Vagina (tissue), 2 donors: ENCODE data around the gene LYL1. TPM values are rescaled to one million over a fixed set of nuclear protein-coding genes. Genes with fewer than 3 reads are reported as not detected.

Experiments used
- DNase-seq, 2 donors: peaks; one replicate each; pipeline ENCODE4 v3.0.0-alpha.2; 2017; ENCODE audit errors: extremely low spot score in 2 of 2
- H3K27ac ChIP-seq: fragments of 200-600 bp; sonication (generic); one replicate; pipeline ENCODE4 v1.5.1; 2019
- H3K27me3 ChIP-seq: fragments of 200-600 bp; sonication (generic); one replicate; pipeline ENCODE4 v1.5.1; 2019
- H3K36me3 ChIP-seq, 2 donors: fragments of 200-600 bp; sonication (generic); one replicate each; pipeline ENCODE4 v1.5.1; 2017 to 2019
- H3K4me1 ChIP-seq: fragments of 200-600 bp; sonication (generic); one replicate; pipeline ENCODE4 v1.5.1; 2019
- H3K4me3 ChIP-seq, 2 donors: fragments of 200-600 bp; sonication (generic); 1 replicate in 1 of 2; 2 replicates in 1 of 2; pipeline ENCODE4 v1.5.1; 2016 to 2019
- H3K9me3 ChIP-seq: fragments of 200-600 bp; sonication (generic); one replicate; pipeline ENCODE4 v1.5.1; 2019
- POLR2A ChIP-seq, 2 donors: fragments of 450-650 bp; IDR thresholded peaks; one replicate each; pipeline ENCODE4 v1.6.1; 2017; ENCODE audit warnings: antibody characterized with exemption in 2 of 2, mild to moderate bottlenecking in 2 of 2, moderate library complexity in 2 of 2
- POLR2AphosphoS5 ChIP-seq, 2 donors: sonication (generic); formaldehyde crosslinking; IDR thresholded peaks; one replicate each; pipeline ENCODE4 v1.9.0; 2017; ENCODE audit warnings: antibody characterized with exemption in 2 of 2, mild to moderate bottlenecking in 2 of 2, low read depth in 1 of 2; ENCODE audit not compliant: insufficient read depth in 1 of 2
- intact Hi-C: fragments of 100-400 bp; cut with DNase I; formaldehyde crosslinking; loops from one replicate; pipeline ENCODE4 v1.15.1; 2023
- total RNA-seq: library from RNA; depleted of rRNA; stranded (reverse); fragments of >200 nt; gene quantifications from one replicate; pipeline ENCODE4 v1.2.3, GENCODE V29; 2016
- TF ChIP-seq, protein P1 (sequence below), 3 experiments: fragments of 450-650 bp in 2 of 3; fragments of 200-600 bp in 1 of 3; sonication (generic) in 1 of 3; IDR thresholded peaks; one replicate each; pipeline ENCODE4 v1.5.1; 2017 to 2019; ENCODE audit warnings: antibody characterized with exemption in 3 of 3, mild to moderate bottlenecking in 2 of 3, moderate library complexity in 2 of 3

Gene LYL1
- total RNA-seq, 1 donor from 2014 or later = 11.5 TPM

DNA sequence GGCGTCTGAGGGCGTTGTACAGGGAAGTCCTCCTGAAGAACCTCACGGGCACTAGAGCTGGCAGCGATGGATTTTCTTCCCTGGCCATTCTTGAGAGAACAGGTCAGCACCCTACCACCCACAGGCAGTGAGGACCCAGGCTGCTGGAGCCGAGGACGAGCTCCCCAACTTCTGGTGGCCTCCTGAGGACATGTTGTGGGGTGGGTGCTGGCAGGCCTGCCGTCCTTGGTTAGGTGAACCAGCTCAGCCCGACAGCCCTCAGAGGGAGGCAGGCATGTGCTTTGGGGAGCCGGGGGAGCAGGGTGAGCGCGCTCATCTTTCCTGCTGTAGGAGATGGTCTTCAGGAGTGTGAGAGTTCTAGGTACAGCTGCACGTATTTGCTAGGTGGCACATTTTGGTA lies 15.4 kb downstream of the LYL1 start:
- no peaks in the 10 kb centered on the region for H3K27me3 ChIP-seq
- H3K27ac ChIP-seq = no peak overlapping the region
- intact Hi-C loops = no loop called here
- no peak for TF ChIP-seq POLR2A (IDR thresholded peaks at IDR 0.05)
- TF ChIP-seq, protein P1, sequence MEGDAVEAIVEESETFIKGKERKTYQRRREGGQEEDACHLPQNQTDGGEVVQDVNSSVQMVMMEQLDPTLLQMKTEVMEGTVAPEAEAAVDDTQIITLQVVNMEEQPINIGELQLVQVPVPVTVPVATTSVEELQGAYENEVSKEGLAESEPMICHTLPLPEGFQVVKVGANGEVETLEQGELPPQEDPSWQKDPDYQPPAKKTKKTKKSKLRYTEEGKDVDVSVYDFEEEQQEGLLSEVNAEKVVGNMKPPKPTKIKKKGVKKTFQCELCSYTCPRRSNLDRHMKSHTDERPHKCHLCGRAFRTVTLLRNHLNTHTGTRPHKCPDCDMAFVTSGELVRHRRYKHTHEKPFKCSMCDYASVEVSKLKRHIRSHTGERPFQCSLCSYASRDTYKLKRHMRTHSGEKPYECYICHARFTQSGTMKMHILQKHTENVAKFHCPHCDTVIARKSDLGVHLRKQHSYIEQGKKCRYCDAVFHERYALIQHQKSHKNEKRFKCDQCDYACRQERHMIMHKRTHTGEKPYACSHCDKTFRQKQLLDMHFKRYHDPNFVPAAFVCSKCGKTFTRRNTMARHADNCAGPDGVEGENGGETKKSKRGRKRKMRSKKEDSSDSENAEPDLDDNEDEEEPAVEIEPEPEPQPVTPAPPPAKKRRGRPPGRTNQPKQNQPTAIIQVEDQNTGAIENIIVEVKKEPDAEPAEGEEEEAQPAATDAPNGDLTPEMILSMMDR (IDR thresholded peaks at IDR 0.05) = no peak
- TF ChIP-seq POLR2AphosphoS5 (IDR thresholded peaks at IDR 0.05; ENCODE audit: insufficient read depth in 1 of 2, low read depth in 1 of 2) = no peak
- H3K36me3 ChIP-seq = peaks cover 0 to 23% of the 10 kb centered on the region in 2 donors
- no peaks in the 10 kb centered on the region for H3K9me3 ChIP-seq
- no peak for DNase-seq
- peaks cover 51% of the 10 kb centered on the region for H3K4me1 ChIP-seq
- H3K4me3 ChIP-seq = no peak overlapping the region

DNA sequence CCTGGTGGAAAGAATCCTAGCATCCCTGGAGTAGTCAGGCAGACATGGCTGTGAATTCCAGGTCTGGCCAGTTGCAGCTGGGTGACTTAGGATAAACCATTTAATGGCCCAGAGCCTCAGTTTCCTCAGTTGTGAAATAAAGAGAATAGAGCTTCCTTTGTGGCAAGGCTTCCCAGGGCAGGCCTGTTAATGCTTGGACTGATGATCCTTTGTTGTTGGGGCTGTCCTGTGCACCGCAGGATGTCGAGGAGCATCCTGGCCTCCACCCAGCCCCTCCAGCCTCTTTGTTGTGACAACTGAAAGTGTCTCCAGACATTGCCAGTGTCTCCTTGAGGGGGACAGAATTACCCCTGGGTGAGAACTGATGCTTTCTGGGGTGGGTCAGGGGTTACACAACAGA lies 16.3 kb downstream of the LYL1 start:
- no peaks in the 10 kb centered on the region for H3K9me3 ChIP-seq
- no peak for DNase-seq
- intact Hi-C loops = no loop called here
- peaks cover 51% of the 10 kb centered on the region for H3K4me1 ChIP-seq
- H3K27me3 ChIP-seq = no peaks in the 10 kb centered on the region
- TF ChIP-seq, protein P1 (IDR thresholded peaks at IDR 0.05) = no peak
- no peak for TF ChIP-seq POLR2A (IDR thresholded peaks at IDR 0.05)
- TF ChIP-seq POLR2AphosphoS5 (IDR thresholded peaks at IDR 0.05; ENCODE audit: insufficient read depth in 1 of 2, low read depth in 1 of 2) = no peak
- peak overlapping the region; percentile 17 for H3K27ac ChIP-seq
- peaks cover 0 to 33% of the 10 kb centered on the region in 2 donors for H3K36me3 ChIP-seq
- H3K4me3 ChIP-seq = no peak overlapping the region

DNA sequence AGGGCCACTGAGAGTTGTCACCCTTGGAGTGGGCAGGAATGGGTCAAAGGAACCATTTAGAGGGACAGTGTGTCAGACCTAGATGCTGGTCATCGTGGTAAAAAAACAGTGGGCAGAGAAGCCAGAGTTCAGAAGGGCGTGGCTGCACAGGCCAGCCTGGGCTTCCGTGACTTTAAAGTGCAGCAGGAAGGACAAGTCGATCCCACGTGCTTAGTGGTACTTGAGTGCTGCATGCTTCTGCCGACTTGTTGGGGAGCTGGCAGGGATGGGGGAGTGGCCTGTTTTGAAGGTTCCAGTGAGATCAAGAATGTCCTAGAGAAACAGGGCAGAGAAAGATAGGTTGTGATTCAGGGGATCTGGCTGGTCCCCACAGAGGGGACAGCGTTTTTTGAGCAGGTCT lies 17.0 kb downstream of the LYL1 start:
- H3K36me3 ChIP-seq = peaks cover 0 to 34% of the 10 kb centered on the region in 2 donors
- no peaks in the 10 kb centered on the region for H3K9me3 ChIP-seq
- TF ChIP-seq POLR2AphosphoS5 (IDR thresholded peaks at IDR 0.05; ENCODE audit: insufficient read depth in 1 of 2, low read depth in 1 of 2) = no peak
- no peak for TF ChIP-seq POLR2A (IDR thresholded peaks at IDR 0.05)
- TF ChIP-seq, protein P1 (IDR thresholded peaks at IDR 0.05) = no peak
- H3K4me1 ChIP-seq = peaks cover 47% of the 10 kb centered on the region
- no peak for DNase-seq
- intact Hi-C loops = no loop called here
- H3K27me3 ChIP-seq = no peaks in the 10 kb centered on the region
- peak overlapping the region; percentile 17 for H3K27ac ChIP-seq
- no peak overlapping the region for H3K4me3 ChIP-seq

DNA sequence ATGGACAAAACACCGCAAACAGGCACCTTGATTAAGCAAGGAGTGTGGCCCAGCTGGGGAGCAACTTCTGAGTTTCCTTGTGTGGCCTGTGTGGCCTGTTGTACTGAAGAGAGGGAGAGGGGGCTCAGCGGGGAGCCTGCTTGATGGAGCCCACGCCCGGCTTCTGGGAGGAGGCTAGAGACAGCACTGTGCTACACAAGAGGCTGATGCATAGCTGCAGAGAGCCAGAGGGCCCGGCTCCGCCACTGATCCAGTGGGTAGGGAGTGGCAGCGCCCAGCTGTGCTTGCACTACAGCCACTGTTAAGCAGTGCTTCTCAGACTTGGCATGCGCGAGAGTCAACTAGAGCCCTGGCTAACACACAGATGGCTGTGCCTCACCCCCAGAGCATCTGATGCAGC lies 19.0 kb downstream of the LYL1 start:
- intact Hi-C loops = loop anchor here (5.0 kb wide), 1 partner anchor 86 kb away; the partner anchor contains the start of gene NFIX
- peaks cover 49% of the 10 kb centered on the region for H3K4me1 ChIP-seq
- H3K9me3 ChIP-seq = no peaks in the 10 kb centered on the region
- H3K4me3 ChIP-seq = no peak overlapping the region
- H3K36me3 ChIP-seq = peaks cover 0 to 40% of the 10 kb centered on the region in 2 donors
- TF ChIP-seq, protein P1 (IDR thresholded peaks at IDR 0.05) = no peak
- no peak for TF ChIP-seq POLR2A (IDR thresholded peaks at IDR 0.05)
- TF ChIP-seq POLR2AphosphoS5 (IDR thresholded peaks at IDR 0.05; ENCODE audit: insufficient read depth in 1 of 2, low read depth in 1 of 2) = no peak
- H3K27ac ChIP-seq = peak overlapping the region; percentile 78
- H3K27me3 ChIP-seq = no peaks in the 10 kb centered on the region
- DNase-seq = no peak

DNA sequence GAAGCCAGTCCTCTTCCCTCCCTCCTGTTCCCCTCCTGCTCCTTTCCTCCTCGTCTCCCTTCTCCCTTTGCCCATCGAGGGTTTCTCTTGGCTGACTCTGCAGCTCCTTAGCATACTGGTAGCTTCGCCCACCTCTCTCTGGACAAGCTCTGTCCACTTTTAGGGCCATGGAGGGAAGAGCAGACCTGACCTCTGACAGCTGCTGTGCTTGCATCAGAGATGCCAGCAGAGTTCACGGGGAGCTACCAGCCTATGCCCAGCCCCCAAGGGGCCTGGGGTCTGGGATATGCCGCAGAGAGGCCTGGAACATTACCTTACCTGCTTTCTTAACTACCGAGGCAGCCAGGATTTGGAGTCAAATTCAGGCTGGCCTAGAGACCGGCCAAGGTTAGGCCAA lies 19.7 kb downstream of the LYL1 start:
- intact Hi-C loops = loop anchor here (5.0 kb wide), 1 partner anchor 86 kb away; the partner anchor contains the start of gene NFIX
- Histone ChIP-seq H3K9me3 (no peaks in the 10 kb centered on the region), H3K4me3 (no peak overlapping the region), H3K36me3 (peaks cover 0 to 40% of the 10 kb centered on the region in 2 donors), H3K27me3 (no peaks in the 10 kb centered on the region), H3K27ac (peak overlapping the region; percentile 78), H3K4me1 (peaks cover 55% of the 10 kb centered on the region)
- TF ChIP-seq POLR2AphosphoS5 (IDR thresholded peaks at IDR 0.05; ENCODE audit: insufficient read depth in 1 of 2, low read depth in 1 of 2) (no peak), POLR2A (IDR thresholded peaks at IDR 0.05) (no peak)
- TF ChIP-seq, protein P1 (IDR thresholded peaks at IDR 0.05) = no peak
- no peak for DNase-seq
